ENCODE data around the gene ABHD6.
"Not testable (repeated sequence)": the region's sequence is repeated elsewhere in the genome, so short reads cannot be mapped to it uniquely, and the experiment has no call there.

The ABHD6 gene

GRCh38 chr3:58321791-58322190 lies 84.2 kb downstream of the ABHD6 start:
- FAIRE-seq, result no peak

GRCh38 chr3:58322793-58323192 lies 85.2 kb downstream of the ABHD6 start:
- FAIRE-seq (no peak), DNase-seq (ENCODE audit: low spot score) (no peak)

More at GRCh38 chr3:58321791-58322190, 84.2 kb downstream of the ABHD6 start:
- DNase-seq (ENCODE audit: low spot score), result no peak

GRCh38 chr3:58323529-58324390 lies 86.2 kb downstream of the ABHD6 start:
- DNase-seq (ENCODE audit: low spot score), result no peak
- no peak for FAIRE-seq

- FAIRE-seq, result no peak
- no peak for DNase-seq (ENCODE audit: low spot score)
These were observed 87.1 kb downstream of the ABHD6 start for GRCh38 chr3:58324391-58325390.

GRCh38 chr3:58325525-58325992 lies 88.0 kb downstream of the ABHD6 start:
- FAIRE-seq (no peak), DNase-seq (ENCODE audit: low spot score) (no peak)

- FAIRE-seq (no peak), DNase-seq (ENCODE audit: low spot score) (no peak)
These were observed 88.8 kb downstream of the ABHD6 start for GRCh38 chr3:58326267-58326900.

- no peak for FAIRE-seq
These were observed 91.7 kb downstream of the ABHD6 start for GRCh38 chr3:58329150-58329921.

GRCh38 chr3:58329922-58330413 lies 92.4 kb downstream of the ABHD6 start:
- DNase-seq (ENCODE audit: low spot score) (no peak), FAIRE-seq (no peak)

More at GRCh38 chr3:58329150-58329921, 91.7 kb downstream of the ABHD6 start:
- DNase-seq (ENCODE audit: low spot score), result no peak

GRCh38 chr3:58331593-58332152 lies 94.1 kb downstream of the ABHD6 start:
- DNase-seq (ENCODE audit: low spot score), result no peak

GRCh38 chr3:58332575-58333188 lies 95.1 kb downstream of the ABHD6 start, which contains the start of gene PXK:
Gene PXK, plus strand, starts transcription at chr3:58332892. Its CDS starts 97 bp downstream, at chr3:58332989.
- DNase-seq (ENCODE audit: low spot score) (peak; percentile 83), FAIRE-seq (no peak)

More at GRCh38 chr3:58331593-58332152, 94.1 kb downstream of the ABHD6 start:
- no peak for FAIRE-seq

- peak; percentile 32 for DNase-seq (ENCODE audit: low spot score)
These were observed 95.8 kb downstream of the ABHD6 start for GRCh38 chr3:58333206-58334012.

GRCh38 chr3:58334013-58334321 lies 96.4 kb downstream of the ABHD6 start:
- no peak for DNase-seq (ENCODE audit: low spot score)
- FAIRE-seq, result no peak

More at GRCh38 chr3:58333206-58334012, 95.8 kb downstream of the ABHD6 start:
- no peak for FAIRE-seq

GRCh38 chr3:58334506-58334884 lies 96.9 kb downstream of the ABHD6 start:
- FAIRE-seq (no peak), DNase-seq (ENCODE audit: low spot score) (no peak)

GRCh38 chr3:58335652-58335947 lies 98.0 kb downstream of the ABHD6 start:
- no peak for FAIRE-seq
- no peak for DNase-seq (ENCODE audit: low spot score)

- DNase-seq (ENCODE audit: low spot score), result peak; percentile 69
- FAIRE-seq, result no peak
These were observed 98.7 kb downstream of the ABHD6 start for GRCh38 chr3:58336135-58336882.

- no peak for DNase-seq (ENCODE audit: low spot score)
- no peak for FAIRE-seq
These were observed 99.6 kb downstream of the ABHD6 start for GRCh38 chr3:58337190-58337589.

- not testable (repeated sequence) for DNase-seq (ENCODE audit: low spot score); FAIRE-seq
These were observed 101.6 kb downstream of the ABHD6 start for GRCh38 chr3:58339146-58339545.

- FAIRE-seq, result no peak
These were observed 103.1 kb downstream of the ABHD6 start for GRCh38 chr3:58340594-58341244.

More at GRCh38 chr3:58340594-58341244, 103.1 kb downstream of the ABHD6 start:
- DNase-seq (ENCODE audit: low spot score), result no peak
